Measurements from ENCODE around the gene SBK3.
"Not testable (repeated sequence)": the region's sequence is repeated elsewhere in the genome, so short reads cannot be mapped to it uniquely, and the experiment has no call there.

Gene SBK3, protein sequence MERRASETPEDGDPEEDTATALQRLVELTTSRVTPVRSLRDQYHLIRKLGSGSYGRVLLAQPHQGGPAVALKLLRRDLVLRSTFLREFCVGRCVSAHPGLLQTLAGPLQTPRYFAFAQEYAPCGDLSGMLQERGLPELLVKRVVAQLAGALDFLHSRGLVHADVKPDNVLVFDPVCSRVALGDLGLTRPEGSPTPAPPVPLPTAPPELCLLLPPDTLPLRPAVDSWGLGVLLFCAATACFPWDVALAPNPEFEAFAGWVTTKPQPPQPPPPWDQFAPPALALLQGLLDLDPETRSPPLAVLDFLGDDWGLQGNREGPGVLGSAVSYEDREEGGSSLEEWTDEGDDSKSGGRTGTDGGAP

DNA sequence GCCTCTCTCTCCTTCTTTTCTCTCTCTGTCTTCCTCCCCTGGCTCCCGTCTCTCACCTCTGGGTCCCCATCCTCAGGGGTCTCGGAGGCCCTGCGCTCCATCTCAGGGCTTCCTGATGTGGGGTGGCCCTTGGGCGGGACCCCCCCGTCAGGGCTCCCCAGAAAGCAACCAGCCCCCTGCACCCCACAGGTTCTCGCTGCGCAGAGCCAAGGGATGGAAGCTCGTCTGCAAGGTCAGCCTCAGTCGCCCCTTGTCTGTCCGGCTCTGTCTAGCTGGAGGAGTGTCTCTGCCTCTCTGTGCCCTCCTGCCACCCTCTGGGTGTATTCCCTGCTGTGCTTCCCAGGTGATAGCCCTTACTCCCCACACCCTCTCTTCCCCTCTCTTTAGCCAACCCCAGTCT lies at the start of gene SBK3:
Gene SBK3 (minus strand): TSS at position 101 of the 400 bp plus-strand sequence. CDS start 0 bp downstream, at position 101.
- DNase-seq (ENCODE audit: insufficient read length, low spot score) (no peak), FAIRE-seq (no peak)
- no peak for TF ChIP-seq POLR2A (IDR thresholded peaks at IDR 0.05; ENCODE audit: low read depth, low read length)

DNA sequence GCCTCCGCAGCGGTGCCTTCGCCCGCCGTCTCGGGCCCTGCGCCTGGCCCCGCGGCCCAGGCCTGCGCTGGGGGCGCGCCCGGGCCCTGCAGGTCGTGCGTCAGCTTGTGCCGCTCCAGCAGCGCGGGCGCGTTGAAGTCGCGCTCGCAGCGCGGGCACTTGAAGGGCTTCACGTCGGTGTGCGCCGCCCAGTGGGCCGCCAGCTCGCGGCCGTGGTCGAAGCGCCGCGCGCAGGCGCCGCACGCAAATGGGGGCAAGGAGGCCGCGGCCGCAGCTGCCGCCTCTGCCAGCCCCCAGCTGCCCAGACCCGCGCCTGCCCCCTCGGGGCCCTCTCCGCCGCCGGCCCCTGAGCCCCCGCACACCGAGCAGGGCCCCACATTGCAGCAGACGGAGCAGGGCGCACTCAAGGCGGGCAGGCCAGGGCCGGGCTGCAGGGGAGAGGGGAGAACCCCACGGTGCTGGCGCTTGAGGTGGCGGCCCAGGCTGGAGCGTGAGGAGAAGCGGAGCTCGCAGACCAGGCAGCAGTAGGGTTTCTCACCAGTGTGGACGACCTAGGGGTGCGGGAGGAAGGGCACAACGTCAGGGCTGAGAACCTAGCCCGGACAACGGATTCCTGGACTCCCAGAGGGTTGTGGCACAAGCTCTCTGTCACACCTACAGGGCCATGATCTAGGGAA lies 47.9 kb upstream of the SBK3 start:
- FAIRE-seq (no peak), DNase-seq (ENCODE audit: insufficient read length, low spot score) (no peak)
- no peak for TF ChIP-seq POLR2A (IDR thresholded peaks at IDR 0.05; ENCODE audit: low read depth, low read length)

DNA sequence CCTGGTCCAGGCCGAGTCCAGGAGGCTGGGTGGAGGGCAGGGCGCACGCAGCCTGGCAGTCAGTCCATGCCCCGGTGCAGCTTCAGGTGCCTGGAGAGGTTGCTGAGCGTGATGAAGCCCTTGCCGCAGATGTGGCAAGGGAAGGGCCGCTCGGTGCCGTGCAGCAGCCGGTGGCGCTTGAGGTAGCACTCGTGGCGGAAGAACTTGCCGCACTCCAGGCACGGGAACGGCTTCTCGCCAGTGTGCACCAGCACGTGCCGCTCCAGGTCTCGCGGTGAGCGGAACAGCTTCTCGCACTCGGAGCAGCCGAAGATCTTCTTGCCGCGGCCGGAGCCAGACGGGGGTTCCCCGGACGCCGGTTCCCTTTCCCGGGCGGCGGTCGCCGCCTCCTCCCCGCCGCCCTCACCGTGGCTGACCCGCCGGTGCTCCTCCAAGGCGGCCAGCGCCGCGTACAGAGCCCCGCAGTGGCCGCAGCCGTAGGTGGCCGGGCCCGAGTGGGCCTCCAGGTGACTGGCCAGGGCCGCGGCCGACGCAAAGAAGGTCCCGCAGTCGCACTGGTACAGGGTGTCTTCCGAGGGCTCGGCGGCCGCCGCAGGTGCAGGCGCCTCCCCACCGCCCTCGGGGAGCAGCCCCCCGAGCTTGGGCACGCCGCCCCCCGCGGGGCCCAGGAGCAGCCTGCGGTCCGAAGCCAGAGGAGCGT lies 47.2 kb upstream of the SBK3 start:
- no peak for DNase-seq (ENCODE audit: insufficient read length, low spot score)
- no peak for FAIRE-seq
- TF ChIP-seq POLR2A (IDR thresholded peaks at IDR 0.05; ENCODE audit: low read depth, low read length): no peak

DNA sequence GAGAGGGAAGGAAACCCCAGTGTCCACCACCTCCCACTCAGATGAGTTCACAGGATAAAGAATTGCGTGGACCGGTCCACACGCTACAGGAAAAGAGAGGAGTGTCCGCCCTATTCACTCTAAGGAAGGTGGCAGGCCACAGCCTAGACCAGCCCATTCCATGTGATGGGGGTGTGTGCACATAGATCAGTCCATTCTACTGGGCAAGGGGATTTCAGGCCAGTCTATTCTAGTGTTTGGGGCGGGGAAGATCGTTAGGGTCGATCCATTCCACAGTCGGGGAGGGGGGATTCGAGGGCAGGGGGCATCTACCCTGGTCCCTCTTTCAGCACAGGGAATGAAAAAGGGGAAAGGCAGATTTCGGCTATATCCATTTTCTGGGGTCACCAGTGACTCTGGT lies 46.2 kb upstream of the SBK3 start:
- FAIRE-seq: no peak
- TF ChIP-seq POLR2A (IDR thresholded peaks at IDR 0.05; ENCODE audit: low read depth, low read length): no peak
- no peak for DNase-seq (ENCODE audit: insufficient read length, low spot score)

DNA sequence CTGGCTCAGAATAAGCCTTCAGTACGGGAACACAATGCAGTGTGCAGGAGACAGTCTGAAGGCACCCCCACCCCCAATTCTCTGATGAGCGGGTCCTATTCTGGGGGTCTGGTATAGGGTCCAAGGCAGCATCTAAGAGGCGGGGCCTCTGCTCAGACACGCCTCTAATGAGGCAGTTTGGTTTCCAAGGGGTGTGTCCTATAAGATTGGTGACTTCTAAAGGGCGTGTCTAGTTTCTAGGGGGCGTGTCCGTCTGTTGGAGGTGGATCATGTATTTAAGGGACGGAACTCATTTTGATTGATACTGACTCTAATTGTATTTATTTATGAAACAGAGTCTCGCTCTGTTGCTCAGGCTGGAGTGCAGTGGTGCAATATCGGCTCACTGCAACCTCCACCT lies 45.3 kb upstream of the SBK3 start:
- FAIRE-seq: no peak
- TF ChIP-seq POLR2A (IDR thresholded peaks at IDR 0.05; ENCODE audit: low read depth, low read length): no peak
- no peak for DNase-seq (ENCODE audit: insufficient read length, low spot score)

DNA sequence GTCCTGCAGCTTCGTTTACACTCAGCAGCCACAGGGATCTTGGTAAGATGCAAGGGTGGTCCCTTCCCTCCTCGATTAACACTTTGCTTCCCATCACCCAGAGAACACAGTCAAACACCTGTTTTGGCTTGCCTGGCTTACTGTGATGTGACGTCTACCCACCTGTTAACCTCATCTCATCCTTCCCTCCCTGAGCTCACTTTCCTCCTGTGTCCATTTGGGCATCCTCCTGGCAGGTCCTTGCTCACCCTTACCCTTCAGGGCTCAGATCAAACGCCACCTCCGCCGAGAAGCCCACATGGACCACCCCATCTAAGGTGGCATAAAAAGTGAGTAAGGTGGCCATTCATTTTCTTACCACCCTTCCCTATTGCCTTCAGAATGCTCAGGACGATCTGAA lies 44.8 kb upstream of the SBK3 start:
- no peak for TF ChIP-seq POLR2A (IDR thresholded peaks at IDR 0.05; ENCODE audit: low read depth, low read length)
- FAIRE-seq (no peak), DNase-seq (ENCODE audit: insufficient read length, low spot score) (no peak)

DNA sequence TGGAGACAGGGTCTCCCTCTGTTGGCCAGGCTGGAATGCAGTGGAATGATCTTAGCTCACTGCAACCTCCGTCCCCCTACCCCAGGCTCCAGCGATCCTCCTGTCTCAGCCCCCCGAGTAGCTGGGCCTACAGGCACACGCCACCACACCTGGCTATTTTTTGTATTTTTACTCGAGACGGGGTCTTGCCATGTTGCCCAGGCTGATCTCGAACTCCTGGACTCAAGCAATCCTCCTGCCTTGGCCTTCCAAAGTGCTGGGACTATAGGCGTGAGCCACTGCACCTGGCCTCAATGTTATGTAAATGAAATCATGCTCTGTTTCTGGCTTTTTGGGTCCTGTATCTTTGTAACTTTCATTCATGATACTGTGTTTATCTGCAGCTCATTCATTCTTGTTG lies 43.4 kb upstream of the SBK3 start:
- FAIRE-seq (no peak), DNase-seq (ENCODE audit: insufficient read length, low spot score) (no peak)
- TF ChIP-seq POLR2A (IDR thresholded peaks at IDR 0.05; ENCODE audit: low read depth, low read length): no peak

DNA sequence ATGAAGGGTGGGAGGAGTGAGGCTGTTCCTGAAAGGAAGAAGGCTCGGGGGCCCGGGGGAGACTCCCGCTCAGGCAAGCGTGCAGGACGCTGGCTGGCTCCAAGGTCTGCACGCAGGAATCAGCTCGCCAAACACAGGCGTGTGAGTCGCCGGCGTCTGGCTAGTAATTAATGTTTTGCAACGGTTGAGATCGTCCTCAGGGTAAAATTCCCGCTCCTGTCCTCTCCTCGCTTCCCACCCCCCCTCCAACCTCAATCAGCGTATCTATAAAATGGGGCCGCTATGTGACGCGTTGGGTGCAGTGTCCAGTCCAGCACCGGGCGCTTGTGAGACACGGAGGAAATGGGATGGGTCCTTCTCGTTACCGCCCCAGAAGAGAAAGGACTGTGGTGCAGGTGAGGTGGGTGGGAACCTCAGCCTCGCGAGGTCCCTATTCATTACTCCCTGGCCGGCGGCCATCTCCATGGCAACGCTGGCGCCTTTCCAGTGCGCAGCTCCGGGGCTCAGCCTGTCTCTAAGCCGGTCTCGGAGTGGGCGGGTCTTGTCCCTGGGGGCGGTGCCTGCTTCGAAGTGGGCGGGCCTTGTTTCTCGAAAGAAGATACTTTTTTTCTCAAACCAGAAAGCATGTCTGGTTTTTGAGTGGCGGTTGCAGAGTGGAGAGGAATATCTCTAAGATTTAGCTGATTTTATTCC lies 41.8 kb upstream of the SBK3 start:
- peak; percentile 20 for FAIRE-seq
- peak; percentile 99 for DNase-seq (ENCODE audit: insufficient read length, low spot score)
- no peak for TF ChIP-seq POLR2A (IDR thresholded peaks at IDR 0.05; ENCODE audit: low read depth, low read length)

DNA sequence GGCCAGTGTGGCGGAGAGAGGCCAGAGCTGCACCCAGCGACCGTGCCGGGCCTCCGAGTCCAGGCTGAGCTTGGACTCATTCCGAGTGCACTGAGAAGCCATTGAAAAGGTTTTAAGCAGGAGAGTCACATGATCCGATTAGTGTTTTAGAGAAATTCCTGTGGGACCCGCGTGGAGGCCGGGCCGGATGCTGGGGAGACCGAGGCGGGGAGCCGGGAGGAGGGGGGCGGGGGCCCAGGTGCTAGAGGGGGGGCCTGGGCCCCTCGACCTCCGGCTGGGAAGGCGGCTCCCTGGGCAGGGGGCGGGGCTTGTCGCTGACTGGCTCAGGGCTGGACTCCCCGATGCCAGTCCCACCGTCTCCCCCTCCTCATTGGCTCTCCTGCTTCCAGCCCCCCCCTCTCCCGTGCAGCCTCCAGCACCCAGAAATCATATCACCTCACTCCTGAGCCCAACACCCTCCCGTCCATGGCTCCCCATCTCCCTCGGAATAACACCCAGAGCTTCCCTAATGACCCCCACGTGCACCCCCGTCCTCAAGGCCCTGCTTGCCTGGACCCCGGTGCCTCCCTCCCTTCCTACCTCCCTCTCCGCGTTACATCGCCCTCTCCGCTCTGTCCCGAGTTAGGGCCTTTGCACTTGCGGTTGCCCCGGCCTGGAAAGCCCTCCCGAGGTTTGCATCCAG lies 40.5 kb upstream of the SBK3 start:
- DNase-seq (ENCODE audit: insufficient read length, low spot score) (peak; percentile 97), FAIRE-seq (no peak)
- 0 out of 2 replicates have a peak, but pooled peaks have one; percentile 22 for TF ChIP-seq POLR2A (IDR thresholded peaks at IDR 0.05; ENCODE audit: low read depth, low read length)

DNA sequence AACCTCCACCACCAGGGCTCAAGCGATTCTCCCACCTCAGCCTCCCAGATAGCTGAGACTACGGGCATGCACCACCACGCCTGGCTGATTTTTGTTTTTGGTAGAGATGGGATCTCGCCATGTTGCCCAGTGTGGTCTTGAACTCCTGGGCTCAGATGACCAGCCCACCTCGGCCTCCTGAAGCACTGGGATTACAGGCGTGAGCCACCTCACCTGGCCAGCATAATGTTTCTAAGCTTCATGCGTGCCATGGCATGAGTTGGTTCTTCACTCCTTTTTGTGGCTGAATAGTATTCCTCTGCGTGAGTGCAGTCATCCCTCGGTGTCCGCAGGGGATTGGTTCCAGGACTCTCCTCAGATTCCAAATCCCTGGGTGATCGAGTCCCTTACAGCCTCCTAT lies 39.5 kb upstream of the SBK3 start:
- FAIRE-seq (no peak), DNase-seq (ENCODE audit: insufficient read length, low spot score) (no peak)
- no peak for TF ChIP-seq POLR2A (IDR thresholded peaks at IDR 0.05; ENCODE audit: low read depth, low read length)

DNA sequence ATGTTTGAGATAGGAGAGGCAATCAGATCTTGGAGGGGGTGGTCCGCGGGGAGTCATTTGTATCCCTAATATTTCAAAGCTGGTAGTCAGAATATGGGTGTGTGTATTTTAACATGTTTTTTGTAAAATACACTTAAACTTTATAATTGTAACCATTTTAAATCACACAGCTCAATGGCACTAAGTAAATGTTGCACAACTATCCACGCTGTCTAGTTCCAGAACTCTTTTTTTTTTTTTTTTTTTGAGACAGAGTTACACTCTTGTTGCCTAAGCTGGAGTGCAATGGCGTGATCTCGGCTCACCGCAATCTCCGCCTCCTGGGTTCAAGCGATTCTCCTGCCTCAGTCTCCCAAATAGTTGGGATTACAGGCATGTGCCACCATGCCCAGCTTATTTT lies 38.6 kb upstream of the SBK3 start:
- not testable (repeated sequence) for FAIRE-seq; DNase-seq (ENCODE audit: insufficient read length, low spot score)

DNA sequence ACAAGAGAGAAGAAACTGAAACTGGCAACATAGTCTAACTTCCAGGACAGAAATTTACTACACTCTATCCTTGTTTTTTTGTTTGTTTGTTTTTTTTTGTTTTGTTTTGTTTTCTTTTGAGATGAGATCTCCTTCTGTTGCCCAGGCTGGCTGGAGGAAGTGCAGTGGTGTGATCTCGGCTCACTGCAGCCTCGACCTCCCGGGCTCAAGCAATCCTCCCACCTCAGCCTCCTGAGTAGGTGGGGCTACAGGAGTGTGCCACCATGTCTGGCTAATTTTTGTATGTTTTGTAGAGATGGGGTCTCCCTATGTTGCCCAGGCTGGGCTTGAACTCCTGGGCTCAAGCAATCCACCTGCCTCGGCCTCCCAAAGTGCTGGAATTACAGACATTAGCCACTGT lies 36.9 kb upstream of the SBK3 start:
- DNase-seq (ENCODE audit: insufficient read length, low spot score); FAIRE-seq: not testable (repeated sequence)

DNA sequence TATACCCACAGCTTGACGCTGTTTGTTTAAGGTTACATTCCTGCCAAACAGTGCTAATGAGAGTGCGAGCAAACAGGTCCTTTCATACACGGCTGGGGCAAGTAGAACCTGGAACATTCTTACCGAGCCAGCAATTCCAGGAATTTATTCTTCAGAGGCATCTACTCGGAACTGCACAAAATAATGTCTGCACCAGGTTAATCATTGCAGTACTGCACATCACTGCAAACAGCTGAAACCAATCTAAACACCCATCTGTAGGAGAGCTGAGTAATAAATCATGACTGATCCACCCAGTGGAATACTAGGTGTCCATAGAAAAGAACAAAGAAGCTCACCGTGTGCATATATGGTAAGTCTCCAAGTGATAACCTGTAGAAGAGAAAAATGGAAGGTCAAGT lies 36.5 kb upstream of the SBK3 start:
- no peak for DNase-seq (ENCODE audit: insufficient read length, low spot score)
- no peak for FAIRE-seq
- TF ChIP-seq POLR2A (IDR thresholded peaks at IDR 0.05; ENCODE audit: low read depth, low read length): no peak

All from H54 (cell line).